PC-9 (cell line): ENCODE measurements around the gene AKR1B15. TPM values are rescaled to one million over a fixed set of nuclear protein-coding genes. Genes with fewer than 3 reads are reported as not detected.
A peak's percentile ranks its signal among the peaks of the same experiment; 100 is the strongest.

Source experiments
- BruUV-seq: library from RNA; stranded (reverse); fragments of 400-500 nt; replicated peaks from 2 replicates; lab custom pipeline; 2021; lab: Mats Ljungman, UMichigan
- CTCF ChIA-PET: fragments of 300-600 bp; sonication (Branson Sonifier 250); formaldehyde crosslinking; loops from one replicate; lab custom pipeline; 2022; ENCODE audit warnings: antibody characterized with exemption; lab: Charles Lee
- POLR2A ChIA-PET: fragments of 300-600 bp; sonication (Branson Sonifier 250); formaldehyde crosslinking; loops from one replicate; lab custom pipeline; 2022; ENCODE audit warnings: antibody characterized with exemption; ENCODE audit not compliant: unreplicated experiment; lab: Charles Lee
- DNase-seq, 2 experiments: peaks; one replicate each; pipeline versions ENCODE4 v3.0.0 to v3.0.0-alpha.2; 2015 to 2022; ENCODE audit warnings: mixed read lengths in 1 of 2
- H2AFZ ChIP-seq: fragments of 200-600 bp; sonication (generic); 2 replicates; pipeline ENCODE4 v1.8.1; 2017; ENCODE audit warnings: antibody characterized with exemption
- H3F3A ChIP-seq: fragments of 200-600 bp; sonication (generic); 2 replicates; pipeline ENCODE4 v1.8.1; 2017; ENCODE audit warnings: antibody characterized with exemption, mild to moderate bottlenecking, low read depth; ENCODE audit not compliant: insufficient read depth
- H3K27ac ChIP-seq: fragments of 200-600 bp; sonication (generic); 2 replicates; pipeline ENCODE4 v1.6.1; 2016; ENCODE audit warnings: mixed run types
- H3K27me3 ChIP-seq: fragments of 200-600 bp; sonication (generic); 2 replicates; pipeline ENCODE4 v1.6.1; 2016; ENCODE audit warnings: low read depth, mixed run types; ENCODE audit not compliant: insufficient read depth
- H3K36me3 ChIP-seq: fragments of 200-600 bp; sonication (generic); 2 replicates; pipeline ENCODE4 v1.6.1; 2016; ENCODE audit warnings: low read depth, mixed run types
- H3K4me1 ChIP-seq: fragments of 200-600 bp; sonication (generic); replicated peaks from 2 replicates; pipeline ENCODE4 v1.6.1; 2016; ENCODE audit warnings: mixed run types; ENCODE audit not compliant: insufficient read depth
- H3K4me2 ChIP-seq: fragments of 200-600 bp; sonication (generic); 2 replicates; pipeline ENCODE4 v1.6.1; 2017; ENCODE audit warnings: mixed run types
- H3K4me3 ChIP-seq: fragments of 200-600 bp; sonication (generic); 2 replicates; pipeline ENCODE4 v1.6.1; 2016; ENCODE audit warnings: mixed run types
- H3K79me2 ChIP-seq: fragments of 200-600 bp; sonication (generic); 2 replicates; pipeline ENCODE4 v1.6.1; 2017; ENCODE audit warnings: low read depth, mixed run types
- H3K9me2 ChIP-seq: fragments of 200-600 bp; sonication (generic); 2 replicates; pipeline ENCODE4 v1.8.1; 2017; ENCODE audit warnings: mild to moderate bottlenecking; ENCODE audit not compliant: insufficient read depth
- H3K9me3 ChIP-seq: fragments of 200-600 bp; sonication (generic); 2 replicates; pipeline ENCODE4 v1.8.1; 2016; ENCODE audit warnings: low read depth; ENCODE audit not compliant: insufficient read depth
- H4K20me1 ChIP-seq: fragments of 200-600 bp; sonication (generic); 2 replicates; pipeline ENCODE4 v1.8.1; 2017; ENCODE audit not compliant: insufficient read depth
- CTCF ChIP-seq: fragments of 200-600 bp; sonication (generic); conservative IDR thresholded peaks from 2 replicates; pipeline ENCODE4 v1.6.1; 2017; ENCODE audit warnings: mixed run types, antibody characterized with exemption, mild to moderate bottlenecking, moderate library complexity
- EZH2 ChIP-seq: fragments of 200-600 bp; sonication (generic); IDR thresholded peaks from 2 replicates; pipeline ENCODE4 v1.8.0; 2017; ENCODE audit warnings: antibody characterized with exemption, low read depth
- intact Hi-C: fragments of 100-400 bp; cut with micrococcal nuclease; formaldehyde crosslinking; loops from one replicate; pipeline ENCODE4 v1.10.0; 2022; ENCODE audit not compliant: unreplicated experiment
- total RNA-seq: library from RNA; stranded (reverse); gene quantifications from 2 replicates; pipeline ENCODE4 v1.2.3, GENCODE V29; 2021

Gene AKR1B15
- total RNA-seq, 1 experiment from 2014 or later: 3.4 TPM

DNA sequence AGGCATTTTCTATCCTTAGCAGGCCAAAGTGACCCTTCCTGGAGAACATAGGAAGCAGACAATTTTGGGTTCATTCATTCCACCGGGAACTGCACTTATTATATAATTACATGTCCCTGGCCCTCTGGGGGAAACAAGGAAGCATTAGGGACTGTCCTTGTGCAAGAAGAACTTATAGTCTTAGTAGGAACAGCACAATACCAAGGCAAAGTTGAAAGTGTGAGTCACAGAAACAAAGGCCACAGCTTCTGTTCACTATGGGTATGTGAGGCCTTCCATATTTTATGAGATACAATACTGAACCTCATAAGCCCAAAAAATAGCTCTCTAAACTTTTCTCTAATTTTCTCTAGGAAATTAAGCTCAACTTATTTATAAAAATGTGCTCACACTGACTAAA, 39.9 kb upstream of the AKR1B15 start:
- peaks cover 2% of the 10 kb centered on the region; the same call in 1 of the 2 replicates for H3K9me3 ChIP-seq
- 0 out of 2 replicates have a peak, but pooled peaks cover 4% of the 10 kb centered on the region for H3K79me2 ChIP-seq
- H3K4me2 ChIP-seq: peak overlapping the region; percentile 14
- intact Hi-C loops: no loop called here
- H3K36me3 ChIP-seq: no peaks in the 10 kb centered on the region
- H3K4me1 ChIP-seq: peaks cover 73% of the 10 kb centered on the region
- no TSS peak for BruUV-seq
- no peaks in the 10 kb centered on the region for H3K9me2 ChIP-seq
- POLR2A ChIA-PET: interaction anchor here (0.6 kb wide), 1 partner anchor 26 kb away, joined by 5 read pairs; no protein-coding TSS in a partner anchor
- CTCF ChIA-PET: no interaction called here
- DNase-seq: peak in 1 of 2 experiments; percentile 63
- TF ChIP-seq CTCF: no peak
- TF ChIP-seq EZH2: no peak
- no peaks in the 10 kb centered on the region for H3K27me3 ChIP-seq
- peak overlapping the region; percentile 5; the same call in 1 of the 2 replicates for H3K27ac ChIP-seq
- peaks cover 40% of the 10 kb centered on the region for H3F3A ChIP-seq
- H4K20me1 ChIP-seq: no peaks in the 10 kb centered on the region
- H3K4me3 ChIP-seq: no peak overlapping the region
- no peak overlapping the region for H2AFZ ChIP-seq

DNA sequence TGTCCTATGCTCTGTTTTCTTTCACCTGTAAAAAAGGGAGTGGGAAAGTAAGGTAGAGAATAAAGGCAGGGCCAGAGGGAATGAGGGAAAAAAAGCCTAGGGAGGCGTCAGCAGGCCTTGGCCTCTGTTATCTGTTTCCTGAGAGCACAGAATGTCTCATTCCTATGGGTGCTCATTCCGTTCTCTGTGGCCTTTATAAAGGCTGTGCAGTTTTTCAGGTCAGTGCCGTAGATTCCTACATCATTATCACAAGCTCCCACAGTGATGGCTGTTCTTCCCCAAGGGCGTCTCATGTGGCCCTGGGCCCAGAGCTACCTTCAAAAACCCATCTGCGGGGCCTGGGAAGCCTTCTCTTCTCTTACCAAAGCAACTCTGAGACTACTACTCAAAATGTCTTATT, 38.3 kb upstream of the AKR1B15 start:
- Histone ChIP-seq H3K79me2 (0 out of 2 replicates have a peak, but pooled peaks cover 4% of the 10 kb centered on the region), H3K9me3 (peaks cover 2% of the 10 kb centered on the region; the same call in 1 of the 2 replicates), H3K4me3 (no peak overlapping the region), H3K27me3 (no peaks in the 10 kb centered on the region), H3F3A (peaks cover 49% of the 10 kb centered on the region), H3K4me1 (peaks cover 86% of the 10 kb centered on the region), H4K20me1 (no peaks in the 10 kb centered on the region), H3K27ac (peak overlapping the region; percentile 97), H3K4me2 (peak overlapping the region; percentile 77), H2AFZ (no peak overlapping the region), H3K9me2 (no peaks in the 10 kb centered on the region), H3K36me3 (no peaks in the 10 kb centered on the region)
- DNase-seq: no peak
- CTCF ChIA-PET: interaction anchor here (1.0 to 1.5 kb wide), 2 partner anchors 31 to 78 kb away, joined by 3 to 6 read pairs; no protein-coding TSS in a partner anchor
- BruUV-seq: no TSS peak
- no peak for TF ChIP-seq CTCF
- no peak for TF ChIP-seq EZH2
- POLR2A ChIA-PET: no interaction called here
- intact Hi-C loops: loop anchor here (5.0 to 10.0 kb wide), 4 partner anchors 373 to 664 kb away; partner anchors contain the start of gene CYREN

DNA sequence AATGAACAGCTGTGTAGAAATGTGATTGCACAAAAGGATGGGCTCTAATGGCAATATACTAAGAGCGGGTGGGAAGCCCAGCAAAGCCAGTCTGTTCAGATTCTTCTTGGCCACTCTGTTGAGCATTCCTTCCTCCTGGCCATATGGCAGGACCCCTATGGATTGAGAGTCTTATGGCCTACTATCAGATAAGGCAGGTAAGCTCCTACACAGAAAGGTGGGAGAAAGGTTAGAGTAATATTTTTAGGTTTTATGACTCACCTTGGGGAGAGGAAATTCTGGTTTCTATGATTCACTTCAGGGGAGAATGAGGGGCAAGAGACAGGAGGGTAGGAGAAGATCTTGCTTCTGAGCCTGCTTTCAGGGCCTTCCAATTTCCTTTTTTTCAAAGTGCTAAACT, 36.6 kb upstream of the AKR1B15 start:
- peaks cover 9% of the 10 kb centered on the region; the same call in 1 of the 2 replicates for H3K79me2 ChIP-seq
- H4K20me1 ChIP-seq: no peaks in the 10 kb centered on the region
- H3K36me3 ChIP-seq: no peaks in the 10 kb centered on the region
- H3F3A ChIP-seq: peaks cover 53% of the 10 kb centered on the region
- CTCF ChIA-PET: interaction anchor here (1.0 to 3.8 kb wide), 5 partner anchors 32 to 80 kb away, joined by 3 to 33 read pairs (median 4); no protein-coding TSS in a partner anchor
- BruUV-seq: no TSS peak
- no peaks in the 10 kb centered on the region for H3K27me3 ChIP-seq
- H3K4me3 ChIP-seq: peak overlapping the region; percentile 45; the same call in 1 of the 2 replicates
- no peak overlapping the region for H2AFZ ChIP-seq
- intact Hi-C loops: loop anchor here (1.0 to 10.0 kb wide), 8 partner anchors 32 to 663 kb away; partner anchors contain the start of genes AKR1B1 and CYREN
- no peak for TF ChIP-seq CTCF
- no peak for TF ChIP-seq EZH2
- peak overlapping the region; percentile 77 for H3K4me2 ChIP-seq
- H3K4me1 ChIP-seq: peaks cover 85% of the 10 kb centered on the region
- H3K9me2 ChIP-seq: no peaks in the 10 kb centered on the region
- H3K9me3 ChIP-seq: 0 out of 2 replicates have a peak, but pooled peaks cover 2% of the 10 kb centered on the region
- H3K27ac ChIP-seq: peak overlapping the region; percentile 97
- POLR2A ChIA-PET: interaction anchor here (0.6 to 0.8 kb wide), 6 partner anchors 21 to 779 kb away, joined by 3 to 11 read pairs (median 4); no protein-coding TSS in a partner anchor
- peak; percentile 80 to 100 for DNase-seq
